Natural killer cell (primary cell): ENCODE measurements around the gene SLAIN2. TPM values are rescaled to one million over a fixed set of nuclear protein-coding genes. Genes with fewer than 3 reads are reported as not detected.
"Not testable (repeated sequence)": the region's sequence is repeated elsewhere in the genome, so short reads cannot be mapped to it uniquely, and the experiment has no call there.

ENCODE experiments used
- ATAC-seq, 3 donors: fragments of 150-1000 bp in 2 of 3; fragments of 200-7000 bp in 1 of 3; cut with Tn5 transposase; 1 replicate in 1 of 3; 2 replicates in 2 of 3; pipeline ENCODE4 v1.10.0; 2021; ENCODE audit warnings: mild to moderate bottlenecking in 2 of 3, moderate library complexity in 2 of 3
- DNase-seq, 2 donors: peaks; one replicate each; pipeline versions ENCODE4 v3.0.0 to v3.0.0-alpha.2; 2013 to 2021; ENCODE audit warnings: mixed read lengths in 1 of 2
- H3K27ac ChIP-seq: one replicate; pipeline ENCODE4 v1.5.1; 2013; ENCODE audit warnings: mild to moderate bottlenecking, low read length
- H3K27me3 ChIP-seq: one replicate; pipeline ENCODE4 v1.6.1; 2013; ENCODE audit warnings: low read length; ENCODE audit not compliant: control insufficient read depth, insufficient read depth
- H3K36me3 ChIP-seq: one replicate; pipeline ENCODE4 v1.6.1; 2013; ENCODE audit warnings: low read length; ENCODE audit not compliant: control insufficient read depth, insufficient read depth
- H3K4me1 ChIP-seq: one replicate; pipeline ENCODE4 v1.6.1; 2013; ENCODE audit warnings: low read length; ENCODE audit not compliant: control insufficient read depth, insufficient read depth
- H3K4me3 ChIP-seq: one replicate; pipeline ENCODE4 v1.5.1; 2013; ENCODE audit warnings: low read length
- H3K9me3 ChIP-seq: one replicate; pipeline ENCODE4 v1.6.1; 2013; ENCODE audit warnings: low read length; ENCODE audit not compliant: control insufficient read depth, insufficient read depth
- H3K27ac Mint-ChIP-seq, 2 donors: one replicate each; pipeline ENCODE4 v1.8.0; 2022; ENCODE audit warnings: mild to moderate bottlenecking in 2 of 2, mixed read lengths in 2 of 2, moderate library complexity in 1 of 2
- H3K27me3 Mint-ChIP-seq, 2 donors: one replicate each; pipeline ENCODE4 v1.8.0; 2022; ENCODE audit warnings: low read depth in 2 of 2, mixed read lengths in 2 of 2
- H3K36me3 Mint-ChIP-seq: one replicate; pipeline ENCODE4 v1.8.0; 2022; ENCODE audit warnings: mixed read lengths
- H3K4me1 Mint-ChIP-seq, 2 donors: one replicate each; pipeline ENCODE4 v1.8.0; 2022; ENCODE audit warnings: mixed read lengths in 2 of 2
- H3K4me3 Mint-ChIP-seq: one replicate; pipeline ENCODE4 v1.8.0; 2022; ENCODE audit warnings: mild to moderate bottlenecking, moderate library complexity, mixed read lengths
- H3K9me3 Mint-ChIP-seq, 2 donors: one replicate each; pipeline ENCODE4 v1.8.0; 2022; ENCODE audit warnings: mixed read lengths in 2 of 2
- WGBS: methylation state at CpG from one replicate; pipeline ENCODE4 v1.1.7; 2013; ENCODE audit warnings: missing lambda C conversion rate; ENCODE audit not compliant: insufficient coverage; 5-methylcytosine and 5-hydroxymethylcytosine counted together
- intact Hi-C: fragments of 100-400 bp; cut with micrococcal nuclease; formaldehyde crosslinking; loops from one replicate; pipeline ENCODE4 v1.14.2; 2022
- total RNA-seq, 4 donors: library from RNA; stranded (reverse); fragments of 120-200 nt in 1 of 4; gene quantifications; one replicate each; pipeline versions ENCODE4 v1.2.3 to v1.2.4, GENCODE V29; 2013 to 2022
- TF ChIP-seq, protein P1 (sequence below): fragments of 200-600 bp; IDR thresholded peaks from one replicate; pipeline ENCODE4 v1.8.0; 2022; ENCODE audit warnings: antibody characterized with exemption

The SLAIN2 gene
- total RNA-seq, 3 donors from 2014 or later (not counting 1 experiment from before 2014, with no cell fraction given) = 76.9 to 103 (median 98.5) TPM

DNA sequence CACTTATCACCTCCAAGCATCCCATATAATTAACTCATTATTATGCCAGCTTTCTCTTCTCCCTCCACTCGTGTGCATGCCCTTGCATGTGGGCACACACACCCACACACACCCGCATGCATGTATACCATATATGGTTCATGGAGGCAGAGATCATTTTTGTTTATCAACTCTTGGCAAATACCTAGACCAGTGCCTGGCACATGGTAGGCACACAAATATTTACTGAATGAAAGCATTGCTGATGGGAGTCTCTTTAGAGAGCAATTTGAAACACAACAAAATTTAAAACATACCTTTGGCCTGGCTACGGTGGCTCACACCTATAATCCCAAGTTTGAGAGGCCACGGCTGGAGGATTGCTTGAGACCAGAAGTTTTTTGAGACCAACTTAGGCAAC lies 90.7 kb downstream of the SLAIN2 start:
- H3K27ac ChIP-seq = no peak overlapping the region
- Mint-ChIP-seq H3K27me3 (no peaks in the 10 kb centered on the region), H3K27ac (peak overlapping the region; percentile 0 to 35), H3K4me1 (peaks cover 11 to 14% of the 10 kb centered on the region in 2 donors), H3K36me3 (no peaks in the 10 kb centered on the region), H3K4me3 (no peak overlapping the region), H3K9me3 (no peaks in the 10 kb centered on the region)
- TF ChIP-seq, protein P1, sequence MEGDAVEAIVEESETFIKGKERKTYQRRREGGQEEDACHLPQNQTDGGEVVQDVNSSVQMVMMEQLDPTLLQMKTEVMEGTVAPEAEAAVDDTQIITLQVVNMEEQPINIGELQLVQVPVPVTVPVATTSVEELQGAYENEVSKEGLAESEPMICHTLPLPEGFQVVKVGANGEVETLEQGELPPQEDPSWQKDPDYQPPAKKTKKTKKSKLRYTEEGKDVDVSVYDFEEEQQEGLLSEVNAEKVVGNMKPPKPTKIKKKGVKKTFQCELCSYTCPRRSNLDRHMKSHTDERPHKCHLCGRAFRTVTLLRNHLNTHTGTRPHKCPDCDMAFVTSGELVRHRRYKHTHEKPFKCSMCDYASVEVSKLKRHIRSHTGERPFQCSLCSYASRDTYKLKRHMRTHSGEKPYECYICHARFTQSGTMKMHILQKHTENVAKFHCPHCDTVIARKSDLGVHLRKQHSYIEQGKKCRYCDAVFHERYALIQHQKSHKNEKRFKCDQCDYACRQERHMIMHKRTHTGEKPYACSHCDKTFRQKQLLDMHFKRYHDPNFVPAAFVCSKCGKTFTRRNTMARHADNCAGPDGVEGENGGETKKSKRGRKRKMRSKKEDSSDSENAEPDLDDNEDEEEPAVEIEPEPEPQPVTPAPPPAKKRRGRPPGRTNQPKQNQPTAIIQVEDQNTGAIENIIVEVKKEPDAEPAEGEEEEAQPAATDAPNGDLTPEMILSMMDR = no peak
- no peaks in the 10 kb centered on the region for H3K9me3 ChIP-seq
- H3K36me3 ChIP-seq = no peaks in the 10 kb centered on the region
- no peaks in the 10 kb centered on the region for H3K27me3 ChIP-seq
- ATAC-seq (no peak), DNase-seq (no peak)
- no peak overlapping the region for H3K4me3 ChIP-seq
- H3K4me1 ChIP-seq = no peaks in the 10 kb centered on the region
- WGBS = 90% methylated on average over 4 of the region's 4 CpGs
- intact Hi-C loops = no loop called here

DNA sequence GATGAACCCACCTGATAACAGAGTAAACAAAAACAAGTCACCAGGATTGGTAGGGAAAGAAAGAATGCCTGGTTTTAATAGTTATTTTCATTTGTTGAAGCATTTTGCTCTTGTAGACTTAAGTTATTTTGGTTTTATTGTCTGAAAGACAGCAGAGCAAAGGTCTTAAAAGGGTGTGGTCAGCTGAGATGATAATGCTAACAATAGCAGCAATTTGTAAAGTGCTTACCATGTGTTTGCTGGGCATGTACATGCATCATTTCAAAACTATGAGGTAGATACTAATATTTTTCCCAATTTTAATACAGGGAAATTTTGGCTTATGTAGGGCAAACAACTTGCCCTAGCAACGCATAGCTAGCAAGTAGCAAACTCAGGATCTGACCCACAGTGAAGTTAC lies 95.0 kb downstream of the SLAIN2 start:
- H3K36me3 Mint-ChIP-seq = no peaks in the 10 kb centered on the region
- 83% methylated on average over 1 of the region's 1 CpG for WGBS
- peaks cover 8% of the 10 kb centered on the region in 2 donors for H3K4me1 Mint-ChIP-seq
- H3K9me3 Mint-ChIP-seq = no peaks in the 10 kb centered on the region
- H3K9me3 ChIP-seq = no peaks in the 10 kb centered on the region
- no peak overlapping the region for H3K4me3 Mint-ChIP-seq
- no peak for DNase-seq
- H3K4me1 ChIP-seq = no peaks in the 10 kb centered on the region
- no peaks in the 10 kb centered on the region for H3K36me3 ChIP-seq
- TF ChIP-seq, protein P1 = no peak
- no peak overlapping the region for H3K27ac ChIP-seq
- H3K27me3 ChIP-seq = no peaks in the 10 kb centered on the region
- intact Hi-C loops = no loop called here
- no peak overlapping the region for H3K27ac Mint-ChIP-seq
- no peak overlapping the region for H3K4me3 ChIP-seq
- ATAC-seq = no peak
- H3K27me3 Mint-ChIP-seq = peaks cover 0 to 10% of the 10 kb centered on the region in 2 donors

DNA sequence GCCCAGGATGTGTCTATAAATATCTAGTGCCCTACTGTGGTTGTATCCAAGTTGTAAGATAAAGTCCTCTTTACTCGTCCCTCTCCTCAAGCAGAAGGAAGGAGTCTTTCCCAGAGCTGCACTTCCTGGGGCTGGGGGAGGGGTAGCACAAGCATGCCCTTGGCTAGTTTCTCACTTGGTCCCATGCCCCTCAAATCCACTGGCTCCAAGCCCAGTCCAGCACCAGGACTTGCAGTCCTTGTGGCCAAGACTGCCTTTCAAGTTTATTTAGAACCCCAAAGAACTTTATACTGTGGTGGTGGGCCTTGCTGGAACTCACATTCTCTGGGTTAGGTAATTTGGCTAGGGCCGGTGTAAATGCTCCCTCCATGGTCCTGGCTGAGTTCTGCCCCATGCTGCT lies 98.7 kb downstream of the SLAIN2 start:
- no peak overlapping the region for H3K27ac ChIP-seq
- H3K27me3 ChIP-seq = no peaks in the 10 kb centered on the region
- intact Hi-C loops = no loop called here
- Mint-ChIP-seq H3K9me3 (no peaks in the 10 kb centered on the region), H3K4me3 (no peak overlapping the region), H3K27me3 (peaks cover 0 to 10% of the 10 kb centered on the region in 2 donors), H3K4me1 (no peaks in the 10 kb centered on the region), H3K36me3 (no peaks in the 10 kb centered on the region), H3K27ac (no peak overlapping the region)
- WGBS = 88% methylated on average over 2 of the region's 2 CpGs
- no peaks in the 10 kb centered on the region for H3K36me3 ChIP-seq
- no peaks in the 10 kb centered on the region for H3K4me1 ChIP-seq
- H3K9me3 ChIP-seq = no peaks in the 10 kb centered on the region
- ATAC-seq (no peak), DNase-seq (no peak)
- TF ChIP-seq, protein P1 = no peak
- H3K4me3 ChIP-seq = no peak overlapping the region

DNA sequence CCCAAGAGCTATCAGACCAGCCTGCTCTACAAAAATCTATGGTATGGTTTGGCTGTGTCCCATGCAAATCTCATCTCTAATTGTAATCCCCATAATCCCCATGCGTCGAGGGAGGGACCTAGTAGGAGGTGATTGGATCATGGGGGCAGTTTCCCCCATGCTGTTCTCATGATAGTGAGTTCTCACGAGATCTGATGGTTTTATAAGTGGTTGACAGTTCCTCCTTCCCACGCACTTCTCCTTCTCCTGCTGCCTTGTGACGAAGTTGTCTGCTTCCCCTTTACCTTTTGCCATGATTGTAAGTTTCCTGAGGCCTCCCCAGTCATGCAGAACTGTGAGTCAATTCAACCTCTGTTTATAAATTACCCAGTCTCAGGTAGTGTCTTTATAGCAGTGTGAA lies 99.6 kb downstream of the SLAIN2 start:
- H3K36me3 ChIP-seq, ATAC-seq, H3K4me1 ChIP-seq, H3K36me3 Mint-ChIP-seq, H3K9me3 ChIP-seq, H3K4me3 Mint-ChIP-seq, H3K27ac Mint-ChIP-seq, intact Hi-C loops, H3K27me3 ChIP-seq, H3K9me3 Mint-ChIP-seq, H3K4me1 Mint-ChIP-seq, H3K4me3 ChIP-seq, H3K27ac ChIP-seq, DNase-seq: not testable (repeated sequence)
- 45% methylated on average over 3 of the region's 5 CpGs for WGBS
- H3K27me3 Mint-ChIP-seq = peaks cover 0 to 10% of the 10 kb centered on the region in 2 donors
